H1 (cell line): Measurements from ENCODE around the gene RFX1. TPM values are rescaled to one million over a fixed set of nuclear protein-coding genes. Genes with fewer than 3 reads are reported as not detected.

Experiments
- BACH1 ChIP-seq: IDR thresholded peaks from 2 replicates; pipeline ENCODE4 v1.6.1; 2012; ENCODE audit warnings: low read length, improper control_type of control experiment
- EP300 ChIP-seq, 2 experiments: IDR thresholded peaks; 1 replicate in 1 of 2; 2 replicates in 1 of 2; pipeline ENCODE4 v1.6.1; 2011 to 2012; ENCODE audit warnings: low read depth in 2 of 2, low read length in 2 of 2, mild to moderate bottlenecking in 2 of 2, borderline replicate concordance in 1 of 2, inconsistent platforms in 1 of 2, moderate library complexity in 1 of 2
- HDAC2 ChIP-seq, 2 experiments: fragments of 300-600 bp in 1 of 2; sonication (generic) in 1 of 2; IDR thresholded peaks; 2 replicates each; pipeline ENCODE4 v1.6.1; 2011 to 2012; ENCODE audit warnings: low read depth in 2 of 2, low read length in 2 of 2, mild to moderate bottlenecking in 2 of 2, moderate library complexity in 2 of 2, borderline replicate concordance in 1 of 2, inconsistent platforms in 1 of 2
- KDM1A ChIP-seq: fragments of 200-600, 300-600 bp; sonication (generic); IDR thresholded peaks from 2 replicates; pipeline ENCODE4 v1.7.1; 2016; ENCODE audit warnings: mild to moderate bottlenecking, low read length, borderline replicate concordance
- KDM4A ChIP-seq: IDR thresholded peaks from one replicate; pipeline ENCODE4 v1.7.1; 2012; ENCODE audit warnings: low read depth, mild to moderate bottlenecking, moderate library complexity, low read length, inconsistent platforms; ENCODE audit not compliant: severe bottlenecking
- POLR2A ChIP-seq, 2 experiments: IDR thresholded peaks; 1 replicate in 1 of 2; 2 replicates in 1 of 2; pipeline ENCODE4 v1.6.1; 2011; ENCODE audit warnings: low read depth in 2 of 2, low read length in 2 of 2, mild to moderate bottlenecking in 2 of 2; ENCODE audit errors: control extremely low read depth in 1 of 2
- POU5F1 ChIP-seq: IDR thresholded peaks from 2 replicates; pipeline ENCODE4 v1.6.1; 2011; ENCODE audit warnings: low read depth, mild to moderate bottlenecking, low read length, moderate library complexity
- YY1 ChIP-seq: IDR thresholded peaks from 2 replicates; pipeline ENCODE4 v1.6.1; 2011; ENCODE audit warnings: low read depth, mild to moderate bottlenecking, low read length
- polyA plus RNA-seq, 7 experiments: library from polyadenylated mRNA; depleted of rRNA in 3 of 7; stranded (reverse) in 5 of 7; unstranded in 2 of 7; fragments of >200 nt in 5 of 7; fragments of 200-250 nt in 2 of 7; gene quantifications; 1 replicate in 5 of 7; 2 replicates in 1 of 7; 4 replicates in 1 of 7; pipeline versions ENCODE4 v1.2.1 to v1.2.3, GENCODE V29; 2011 to 2013; ENCODE audit warnings: missing spikeins in 2 of 7, mixed read lengths in 2 of 7
- total RNA-seq: library from RNA; stranded (reverse); fragmentation: NEBNext Ultra II Directional; extraction: Animal tissue kit (Norgen Biotek cat#: 25700); gene quantifications from 2 replicates; pipeline ENCODE4 v1.2.1, GENCODE V29; 2021
- TF ChIP-seq, protein P1 (sequence below), 3 experiments: IDR thresholded peaks; 1 replicate in 2 of 3; 2 replicates in 1 of 3; pipeline versions ENCODE4 v1.5.1 to v1.6.1; 2011; ENCODE audit warnings: low read length in 3 of 3, mild to moderate bottlenecking in 3 of 3, inconsistent platforms in 2 of 3, low read depth in 1 of 3, moderate library complexity in 1 of 3; ENCODE audit not compliant: insufficient read depth in 1 of 3; ENCODE audit errors: control extremely low read depth in 1 of 3
- TF ChIP-seq, protein P2 (sequence below): IDR thresholded peaks from 2 replicates; pipeline ENCODE4 v1.6.1; 2012; ENCODE audit warnings: inconsistent platforms
- TF ChIP-seq, protein P3 (sequence below): IDR thresholded peaks from 2 replicates; pipeline ENCODE4 v1.6.1; 2011; ENCODE audit warnings: low read length, improper control_type of control experiment
- TF ChIP-seq, protein P4 (sequence below): IDR thresholded peaks from 2 replicates; pipeline ENCODE4 v1.6.1; 2012; ENCODE audit warnings: low read length, inconsistent platforms

RFX1 gene
- total and polyA plus RNA-seq, 2 of the 8 experiments (the other 6 are each of a cell fraction or from before 2014, with no cell fraction given): 4.9 to 17.0 TPM

DNA sequence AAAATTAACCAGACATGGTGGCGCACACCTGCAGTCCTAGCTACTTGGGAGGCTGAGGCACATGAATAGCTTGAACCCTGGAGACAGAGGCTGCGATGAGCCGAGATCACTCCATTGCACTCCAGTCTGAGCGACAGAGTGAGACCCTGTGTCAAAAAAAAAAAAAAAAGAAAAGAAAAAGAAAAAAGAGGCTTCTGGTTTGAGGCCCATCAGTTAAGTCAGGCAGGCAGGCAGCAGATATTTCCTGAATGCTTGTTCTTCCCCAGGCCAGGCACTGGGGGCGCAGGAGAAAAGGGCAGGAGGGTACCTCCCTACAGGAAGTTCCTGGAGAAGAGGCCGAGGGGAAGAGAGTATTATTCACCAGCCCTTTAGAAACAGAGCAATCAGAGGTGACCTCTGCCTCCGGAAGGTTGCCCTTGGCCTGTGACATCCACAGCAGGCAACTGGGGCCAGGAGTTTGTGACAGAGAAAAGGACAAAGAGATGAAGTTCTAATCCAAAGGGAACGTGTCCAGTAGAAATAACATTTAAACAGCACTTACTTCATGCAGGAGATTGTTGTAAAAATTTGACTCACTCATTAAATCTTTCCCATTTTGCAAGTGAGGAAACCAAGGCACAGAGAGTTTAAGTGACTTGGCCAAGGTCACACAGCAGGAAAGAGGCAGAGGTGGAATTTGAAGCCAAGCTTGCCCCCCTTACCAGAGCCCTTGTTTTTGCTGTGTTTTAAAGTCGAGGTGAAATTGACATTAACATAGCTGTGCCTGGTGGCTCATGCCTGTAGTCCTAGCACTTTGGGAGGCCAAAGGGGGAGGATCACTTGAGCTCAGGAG, 17.5 kb upstream of the RFX1 start (continued):
- TF ChIP-seq KDM1A: peak; percentile 72
- TF ChIP-seq, protein P1, sequence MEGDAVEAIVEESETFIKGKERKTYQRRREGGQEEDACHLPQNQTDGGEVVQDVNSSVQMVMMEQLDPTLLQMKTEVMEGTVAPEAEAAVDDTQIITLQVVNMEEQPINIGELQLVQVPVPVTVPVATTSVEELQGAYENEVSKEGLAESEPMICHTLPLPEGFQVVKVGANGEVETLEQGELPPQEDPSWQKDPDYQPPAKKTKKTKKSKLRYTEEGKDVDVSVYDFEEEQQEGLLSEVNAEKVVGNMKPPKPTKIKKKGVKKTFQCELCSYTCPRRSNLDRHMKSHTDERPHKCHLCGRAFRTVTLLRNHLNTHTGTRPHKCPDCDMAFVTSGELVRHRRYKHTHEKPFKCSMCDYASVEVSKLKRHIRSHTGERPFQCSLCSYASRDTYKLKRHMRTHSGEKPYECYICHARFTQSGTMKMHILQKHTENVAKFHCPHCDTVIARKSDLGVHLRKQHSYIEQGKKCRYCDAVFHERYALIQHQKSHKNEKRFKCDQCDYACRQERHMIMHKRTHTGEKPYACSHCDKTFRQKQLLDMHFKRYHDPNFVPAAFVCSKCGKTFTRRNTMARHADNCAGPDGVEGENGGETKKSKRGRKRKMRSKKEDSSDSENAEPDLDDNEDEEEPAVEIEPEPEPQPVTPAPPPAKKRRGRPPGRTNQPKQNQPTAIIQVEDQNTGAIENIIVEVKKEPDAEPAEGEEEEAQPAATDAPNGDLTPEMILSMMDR (IDR thresholded peaks at IDR 0.05; ENCODE audit: control extremely low read depth in 1 of 3, insufficient read depth in 1 of 3, low read depth in 1 of 3, low read length in 3 of 3): peak; percentile 73 to 86 (median 78)
- TF ChIP-seq YY1: no peak
- no peak for TF ChIP-seq BACH1
- no peak for TF ChIP-seq POU5F1
- no peak for TF ChIP-seq HDAC2 (IDR thresholded peaks at IDR 0.05; ENCODE audit: borderline replicate concordance in 1 of 2, low read depth in 2 of 2, low read length in 2 of 2)
- TF ChIP-seq, protein P2, sequence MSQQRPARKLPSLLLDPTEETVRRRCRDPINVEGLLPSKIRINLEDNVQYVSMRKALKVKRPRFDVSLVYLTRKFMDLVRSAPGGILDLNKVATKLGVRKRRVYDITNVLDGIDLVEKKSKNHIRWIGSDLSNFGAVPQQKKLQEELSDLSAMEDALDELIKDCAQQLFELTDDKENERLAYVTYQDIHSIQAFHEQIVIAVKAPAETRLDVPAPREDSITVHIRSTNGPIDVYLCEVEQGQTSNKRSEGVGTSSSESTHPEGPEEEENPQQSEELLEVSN: no peak
- TF ChIP-seq, protein P3, sequence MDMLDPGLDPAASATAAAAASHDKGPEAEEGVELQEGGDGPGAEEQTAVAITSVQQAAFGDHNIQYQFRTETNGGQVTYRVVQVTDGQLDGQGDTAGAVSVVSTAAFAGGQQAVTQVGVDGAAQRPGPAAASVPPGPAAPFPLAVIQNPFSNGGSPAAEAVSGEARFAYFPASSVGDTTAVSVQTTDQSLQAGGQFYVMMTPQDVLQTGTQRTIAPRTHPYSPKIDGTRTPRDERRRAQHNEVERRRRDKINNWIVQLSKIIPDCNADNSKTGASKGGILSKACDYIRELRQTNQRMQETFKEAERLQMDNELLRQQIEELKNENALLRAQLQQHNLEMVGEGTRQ: no peak
- no peak for TF ChIP-seq KDM4A
- TF ChIP-seq, protein P4, sequence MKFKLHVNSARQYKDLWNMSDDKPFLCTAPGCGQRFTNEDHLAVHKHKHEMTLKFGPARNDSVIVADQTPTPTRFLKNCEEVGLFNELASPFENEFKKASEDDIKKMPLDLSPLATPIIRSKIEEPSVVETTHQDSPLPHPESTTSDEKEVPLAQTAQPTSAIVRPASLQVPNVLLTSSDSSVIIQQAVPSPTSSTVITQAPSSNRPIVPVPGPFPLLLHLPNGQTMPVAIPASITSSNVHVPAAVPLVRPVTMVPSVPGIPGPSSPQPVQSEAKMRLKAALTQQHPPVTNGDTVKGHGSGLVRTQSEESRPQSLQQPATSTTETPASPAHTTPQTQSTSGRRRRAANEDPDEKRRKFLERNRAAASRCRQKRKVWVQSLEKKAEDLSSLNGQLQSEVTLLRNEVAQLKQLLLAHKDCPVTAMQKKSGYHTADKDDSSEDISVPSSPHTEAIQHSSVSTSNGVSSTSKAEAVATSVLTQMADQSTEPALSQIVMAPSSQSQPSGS: no peak
- 0 out of 3 replicates have a peak, but pooled peaks of 1 of the 2 experiments have one; percentile 45 for TF ChIP-seq EP300 (IDR thresholded peaks at IDR 0.05; ENCODE audit: borderline replicate concordance in 1 of 2, low read depth in 2 of 2, low read length in 2 of 2)
- TF ChIP-seq POLR2A (IDR thresholded peaks at IDR 0.05; ENCODE audit: control extremely low read depth in 1 of 2, low read depth in 2 of 2, low read length in 2 of 2): 0 out of 3 replicates have a peak, but pooled peaks of 1 of the 2 experiments have one; percentile 24
